GM12875 (cell line): ENCODE results near the gene NME7.
"Not testable (repeated sequence)": the region's sequence is repeated elsewhere in the genome, so short reads cannot be mapped to it uniquely, and the experiment has no call there.

ENCODE experiments used
- H3K4me3 ChIP-seq: one replicate; pipeline ENCODE4 v1.5.1; 2011; ENCODE audit warnings: low read depth, low read length, control low read depth
- CTCF ChIP-seq: IDR thresholded peaks from 2 replicates; pipeline ENCODE4 v1.5.1; 2011; ENCODE audit warnings: low read depth, mild to moderate bottlenecking, control low read depth, inconsistent platforms, low read length, moderate library complexity, borderline replicate concordance; ENCODE audit not compliant: insufficient read depth

The NME7 gene

GRCh38 chr1:169129109-169129784 is 238.3 kb downstream of the NME7 start:
- no peak overlapping the region for H3K4me3 ChIP-seq
- TF ChIP-seq CTCF: no peak

GRCh38 chr1:169128562-169128961 is 239.0 kb downstream of the NME7 start:
- no peak for TF ChIP-seq CTCF
- no peak overlapping the region for H3K4me3 ChIP-seq

GRCh38 chr1:169127305-169127704 is 240.3 kb downstream of the NME7 start:
- H3K4me3 ChIP-seq: no peak overlapping the region
- no peak for TF ChIP-seq CTCF

- TF ChIP-seq CTCF: no peak
- no peak overlapping the region for H3K4me3 ChIP-seq
Measured at GRCh38 chr1:169126335-169126734, 241.3 kb downstream of the NME7 start.

GRCh38 chr1:169125597-169125996 is 242.0 kb downstream of the NME7 start:
- H3K4me3 ChIP-seq: not testable (repeated sequence)

- no peak overlapping the region for H3K4me3 ChIP-seq
- TF ChIP-seq CTCF: no peak
Measured at GRCh38 chr1:169124459-169124858, 243.1 kb downstream of the NME7 start.

- H3K4me3 ChIP-seq: no peak overlapping the region
- no peak for TF ChIP-seq CTCF
Measured at GRCh38 chr1:169122976-169123375, 244.6 kb downstream of the NME7 start.
